GM10266 (cell line): ENCODE data around the gene SCN1B.

Source experiments
- DNase-seq: peaks from one replicate; pipeline ENCODE4 v3.0.0; 2012; ENCODE audit errors: extremely low spot score
- TF ChIP-seq, protein P1 (sequence below): IDR thresholded peaks from 2 replicates; pipeline ENCODE4 v1.5.1; 2012; ENCODE audit warnings: mild to moderate bottlenecking, low read depth; ENCODE audit not compliant: control insufficient read depth, insufficient read depth; ENCODE audit errors: missing control alignments

Gene SCN1B

DNA sequence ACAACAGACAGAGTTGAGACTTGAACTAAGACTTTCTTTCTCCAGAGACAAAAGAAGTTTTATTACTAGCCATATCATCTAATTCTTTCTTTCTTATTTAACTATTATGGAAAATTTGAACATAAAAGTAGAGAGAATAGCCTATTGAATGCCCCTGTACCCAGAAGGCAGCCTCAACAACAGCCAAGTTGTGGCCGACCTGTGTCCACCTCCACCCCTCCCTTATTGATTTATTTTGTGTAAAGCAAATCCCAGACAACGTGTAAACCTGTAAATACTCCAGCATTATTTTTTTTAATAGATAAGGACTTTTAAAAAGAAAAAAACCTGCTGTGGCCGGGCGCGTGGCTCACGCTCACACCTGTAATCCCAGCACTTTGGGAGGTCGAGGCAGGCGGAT lies 59.3 kb downstream of the SCN1B start:
- no peak for DNase-seq
- TF ChIP-seq, protein P1, sequence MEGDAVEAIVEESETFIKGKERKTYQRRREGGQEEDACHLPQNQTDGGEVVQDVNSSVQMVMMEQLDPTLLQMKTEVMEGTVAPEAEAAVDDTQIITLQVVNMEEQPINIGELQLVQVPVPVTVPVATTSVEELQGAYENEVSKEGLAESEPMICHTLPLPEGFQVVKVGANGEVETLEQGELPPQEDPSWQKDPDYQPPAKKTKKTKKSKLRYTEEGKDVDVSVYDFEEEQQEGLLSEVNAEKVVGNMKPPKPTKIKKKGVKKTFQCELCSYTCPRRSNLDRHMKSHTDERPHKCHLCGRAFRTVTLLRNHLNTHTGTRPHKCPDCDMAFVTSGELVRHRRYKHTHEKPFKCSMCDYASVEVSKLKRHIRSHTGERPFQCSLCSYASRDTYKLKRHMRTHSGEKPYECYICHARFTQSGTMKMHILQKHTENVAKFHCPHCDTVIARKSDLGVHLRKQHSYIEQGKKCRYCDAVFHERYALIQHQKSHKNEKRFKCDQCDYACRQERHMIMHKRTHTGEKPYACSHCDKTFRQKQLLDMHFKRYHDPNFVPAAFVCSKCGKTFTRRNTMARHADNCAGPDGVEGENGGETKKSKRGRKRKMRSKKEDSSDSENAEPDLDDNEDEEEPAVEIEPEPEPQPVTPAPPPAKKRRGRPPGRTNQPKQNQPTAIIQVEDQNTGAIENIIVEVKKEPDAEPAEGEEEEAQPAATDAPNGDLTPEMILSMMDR = no peak
